ENCODE results near the gene ELL.

GRCh38 chr19:18477974-18478373 is 43.9 kb downstream of the ELL start:
- TF ChIP-seq CTCF (IDR thresholded peaks at IDR 0.05; ENCODE audit: insufficient read depth, low read depth, low read length) (no peak), EZH2 (IDR thresholded peaks at IDR 0.05; ENCODE audit: insufficient read depth, low read length) (no peak)
